ENCODE data around the gene PSD2.

PSD2 gene

GRCh38 chr5:139839918-139840317, 44.3 kb downstream of the PSD2 start:
- no peak for DNase-seq

- DNase-seq = no peak
These were observed 45.9 kb downstream of the PSD2 start for GRCh38 chr5:139841549-139841948.

- DNase-seq = no peak
These were observed 46.7 kb downstream of the PSD2 start for GRCh38 chr5:139842321-139842720.

GRCh38 chr5:139843991-139844390, 48.4 kb downstream of the PSD2 start:
- no peak for DNase-seq

GRCh38 chr5:139844472-139845145, 49.0 kb downstream of the PSD2 start:
- DNase-seq = peak; percentile 30 to 73

- DNase-seq = no peak
These were observed 50.5 kb downstream of the PSD2 start for GRCh38 chr5:139845846-139846681.

GRCh38 chr5:139847091-139847490, 51.5 kb downstream of the PSD2 start:
- no peak for DNase-seq

- DNase-seq = peak in 1 of 2 experiments; percentile 29
These were observed 52.3 kb downstream of the PSD2 start for GRCh38 chr5:139847790-139848507.

GRCh38 chr5:139848508-139849100, 53.0 kb downstream of the PSD2 start:
- no peak for DNase-seq

- DNase-seq = no peak
These were observed 53.9 kb downstream of the PSD2 start for GRCh38 chr5:139849501-139849900.

GRCh38 chr5:139849942-139850341, 54.3 kb downstream of the PSD2 start:
- DNase-seq = peak in 1 of 2 experiments; percentile 19

- DNase-seq = no peak
These were observed 54.9 kb downstream of the PSD2 start for GRCh38 chr5:139850423-139851016.

GRCh38 chr5:139851558-139851957, 56.0 kb downstream of the PSD2 start:
- DNase-seq = no peak

- no peak for DNase-seq
These were observed 57.1 kb downstream of the PSD2 start for GRCh38 chr5:139852696-139853095.

- DNase-seq = no peak
These were observed 58.5 kb downstream of the PSD2 start for GRCh38 chr5:139854029-139854605.

GRCh38 chr5:139854953-139855352, 59.3 kb downstream of the PSD2 start:
- DNase-seq = no peak

- no peak for DNase-seq
These were observed 59.8 kb downstream of the PSD2 start for GRCh38 chr5:139855451-139855850.

GRCh38 chr5:139855946-139856540, 60.4 kb downstream of the PSD2 start:
- no peak for DNase-seq

- DNase-seq = no peak
These were observed 61.1 kb downstream of the PSD2 start for GRCh38 chr5:139856714-139857113.

- no peak for DNase-seq
These were observed 63.4 kb downstream of the PSD2 start for GRCh38 chr5:139859013-139859412.

- DNase-seq = no peak
These were observed 65.6 kb downstream of the PSD2 start for GRCh38 chr5:139861021-139861888.

Data from SW 1271 (cell line).